Right atrium auricular region (tissue), 2 donors: Measurements from ENCODE around the gene TAF11L3. TPM values are rescaled to one million over a fixed set of nuclear protein-coding genes. Genes with fewer than 3 reads are reported as not detected.
"Not testable (repeated sequence)": the region's sequence is repeated elsewhere in the genome, so short reads cannot be mapped to it uniquely, and the experiment has no call there.

Experiments used
- DNase-seq: peaks from one replicate; pipeline ENCODE4 v3.0.0-alpha.2; 2019; ENCODE audit warnings: low spot score
- H3K27ac ChIP-seq, 2 donors: fragments of 200-600 bp; sonication (generic); 1 replicate in 1 of 2; 2 replicates in 1 of 2; pipeline ENCODE4 v1.5.1; 2016 to 2019
- H3K27me3 ChIP-seq, 2 donors: fragments of 200-600 bp; sonication (generic); one replicate each; pipeline versions ENCODE4 v1.5.1 to v1.6.0; 2017 to 2019
- H3K36me3 ChIP-seq: fragments of 200-600 bp; sonication (generic); one replicate; pipeline ENCODE4 v1.5.1; 2016
- H3K4me1 ChIP-seq, 2 donors: fragments of 200-600 bp; sonication (generic); one replicate each; pipeline versions ENCODE4 v1.5.1 to v1.6.0; 2017 to 2019
- H3K4me3 ChIP-seq, 2 donors: fragments of 200-600 bp; sonication (generic); 1 replicate in 1 of 2; 2 replicates in 1 of 2; pipeline ENCODE4 v1.5.1; 2017 to 2019; ENCODE audit warnings: mild to moderate bottlenecking in 1 of 2, moderate library complexity in 1 of 2
- H3K9me3 ChIP-seq, 2 donors: fragments of 200-600 bp; sonication (generic); one replicate each; pipeline ENCODE4 v1.5.1; 2019
- total RNA-seq, 2 donors: library from RNA; depleted of rRNA; stranded (reverse); fragments of >200 nt; gene quantifications; one replicate each; pipeline ENCODE4 v1.1.0, GENCODE V29; 2016
- TF ChIP-seq, protein P1 (sequence below), 2 donors: fragments of 200-600 bp; sonication (generic); IDR thresholded peaks; one replicate each; pipeline ENCODE4 v1.5.1; 2019; ENCODE audit warnings: antibody characterized with exemption in 2 of 2

The TAF11L3 gene
- total RNA-seq, 2 donors from 2014 or later, result not detected

DNA sequence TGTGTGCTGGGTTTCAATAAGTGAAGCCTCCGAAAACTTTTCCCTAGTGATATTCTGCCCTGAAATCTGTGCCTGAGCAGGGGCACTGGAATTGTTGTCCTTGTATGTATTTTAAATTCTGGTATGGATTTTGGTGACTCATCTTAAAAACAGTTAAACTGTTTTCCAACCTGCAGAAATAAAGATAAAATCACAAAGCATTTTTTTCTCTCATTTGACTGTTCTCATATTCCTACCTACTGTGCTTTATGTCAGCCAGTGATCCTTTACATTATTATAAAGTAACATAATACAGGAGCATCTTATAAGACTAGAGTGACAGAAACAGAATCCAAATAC lies 31.0 kb upstream of the TAF11L3 start:
- H3K27me3 ChIP-seq, result no peaks in the 10 kb centered on the region
- no peaks in the 10 kb centered on the region for H3K36me3 ChIP-seq
- H3K4me1 ChIP-seq, result no peaks in the 10 kb centered on the region
- no peak for DNase-seq
- H3K27ac ChIP-seq, result no peak overlapping the region
- no peaks in the 10 kb centered on the region for H3K9me3 ChIP-seq
- TF ChIP-seq, protein P1, sequence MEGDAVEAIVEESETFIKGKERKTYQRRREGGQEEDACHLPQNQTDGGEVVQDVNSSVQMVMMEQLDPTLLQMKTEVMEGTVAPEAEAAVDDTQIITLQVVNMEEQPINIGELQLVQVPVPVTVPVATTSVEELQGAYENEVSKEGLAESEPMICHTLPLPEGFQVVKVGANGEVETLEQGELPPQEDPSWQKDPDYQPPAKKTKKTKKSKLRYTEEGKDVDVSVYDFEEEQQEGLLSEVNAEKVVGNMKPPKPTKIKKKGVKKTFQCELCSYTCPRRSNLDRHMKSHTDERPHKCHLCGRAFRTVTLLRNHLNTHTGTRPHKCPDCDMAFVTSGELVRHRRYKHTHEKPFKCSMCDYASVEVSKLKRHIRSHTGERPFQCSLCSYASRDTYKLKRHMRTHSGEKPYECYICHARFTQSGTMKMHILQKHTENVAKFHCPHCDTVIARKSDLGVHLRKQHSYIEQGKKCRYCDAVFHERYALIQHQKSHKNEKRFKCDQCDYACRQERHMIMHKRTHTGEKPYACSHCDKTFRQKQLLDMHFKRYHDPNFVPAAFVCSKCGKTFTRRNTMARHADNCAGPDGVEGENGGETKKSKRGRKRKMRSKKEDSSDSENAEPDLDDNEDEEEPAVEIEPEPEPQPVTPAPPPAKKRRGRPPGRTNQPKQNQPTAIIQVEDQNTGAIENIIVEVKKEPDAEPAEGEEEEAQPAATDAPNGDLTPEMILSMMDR (IDR thresholded peaks at IDR 0.05), result no peak
- H3K4me3 ChIP-seq, result no peak overlapping the region

DNA sequence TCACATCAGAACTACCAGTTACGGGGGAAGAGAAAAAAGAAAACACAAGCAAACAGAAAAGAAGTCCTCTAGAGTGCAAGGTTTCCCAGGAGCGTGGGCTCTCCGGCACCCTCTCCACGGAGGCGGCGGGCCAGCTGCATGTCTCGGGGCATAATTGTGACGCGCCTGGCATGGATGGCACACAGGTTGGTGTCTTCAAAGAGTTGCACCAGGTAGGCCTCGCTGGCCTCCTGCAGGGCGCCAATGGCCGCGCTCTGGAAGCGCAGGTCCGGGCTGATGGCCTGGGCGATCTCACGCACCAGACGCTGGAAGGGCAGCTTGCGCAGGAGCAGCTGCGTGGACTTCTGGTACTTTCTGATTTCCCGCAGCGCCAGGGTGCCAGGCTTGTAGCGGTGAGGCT lies 26.9 kb upstream of the TAF11L3 start:
- not testable (repeated sequence) for H3K4me3 ChIP-seq, H3K36me3 ChIP-seq, DNase-seq, H3K9me3 ChIP-seq, H3K27me3 ChIP-seq, H3K4me1 ChIP-seq, H3K27ac ChIP-seq

DNA sequence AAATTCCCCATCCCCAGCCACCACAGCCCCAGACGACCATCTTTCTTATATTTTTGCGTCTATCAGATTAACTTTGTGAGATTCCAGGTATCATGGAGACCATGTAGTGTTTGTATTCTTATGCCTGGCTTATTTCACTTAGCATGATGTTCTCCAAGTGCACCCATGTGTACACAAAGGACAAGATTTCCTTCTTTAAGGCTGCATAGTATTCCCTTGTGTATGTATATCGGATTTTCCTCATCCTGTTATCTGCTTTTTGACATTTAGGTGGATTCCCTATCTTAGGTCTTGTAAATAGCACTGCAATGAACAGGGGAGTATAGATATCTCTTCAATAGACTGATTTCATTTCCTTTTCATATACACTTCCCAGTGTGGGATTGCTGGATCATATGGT lies 25.4 kb upstream of the TAF11L3 start:
- Histone ChIP-seq H3K27ac (no peak overlapping the region), H3K27me3 (no peaks in the 10 kb centered on the region), H3K4me3 (no peak overlapping the region), H3K36me3 (no peaks in the 10 kb centered on the region), H3K9me3 (peaks cover 0 to 5% of the 10 kb centered on the region in 2 donors), H3K4me1 (no peaks in the 10 kb centered on the region)
- TF ChIP-seq, protein P1 (IDR thresholded peaks at IDR 0.05), result no peak
- no peak for DNase-seq

DNA sequence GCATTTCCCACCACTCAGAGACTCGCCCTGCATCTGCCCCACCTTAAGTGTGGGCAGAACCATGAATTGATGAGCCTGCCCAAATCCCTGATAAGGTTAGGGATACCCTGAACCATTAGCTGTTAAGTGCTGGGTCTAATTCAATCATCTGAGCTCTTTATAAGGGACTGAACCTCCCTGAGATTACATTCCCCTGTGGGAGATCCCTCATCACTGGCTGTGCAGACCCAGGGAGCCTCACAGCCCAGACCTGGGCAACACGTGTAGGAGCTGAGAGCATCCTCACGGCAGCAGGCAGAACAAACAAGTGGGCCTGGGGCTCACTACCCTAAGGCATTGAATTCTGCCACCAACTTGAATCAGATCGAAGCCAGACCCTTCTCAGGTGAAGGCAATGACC lies 20.7 kb upstream of the TAF11L3 start:
- TF ChIP-seq, protein P1 (IDR thresholded peaks at IDR 0.05), result no peak
- peaks cover 0 to 5% of the 10 kb centered on the region in 2 donors for H3K9me3 ChIP-seq
- no peak overlapping the region for H3K27ac ChIP-seq
- DNase-seq, result no peak
- H3K36me3 ChIP-seq, result no peaks in the 10 kb centered on the region
- no peak overlapping the region for H3K4me3 ChIP-seq
- H3K4me1 ChIP-seq, result no peaks in the 10 kb centered on the region
- no peaks in the 10 kb centered on the region for H3K27me3 ChIP-seq

DNA sequence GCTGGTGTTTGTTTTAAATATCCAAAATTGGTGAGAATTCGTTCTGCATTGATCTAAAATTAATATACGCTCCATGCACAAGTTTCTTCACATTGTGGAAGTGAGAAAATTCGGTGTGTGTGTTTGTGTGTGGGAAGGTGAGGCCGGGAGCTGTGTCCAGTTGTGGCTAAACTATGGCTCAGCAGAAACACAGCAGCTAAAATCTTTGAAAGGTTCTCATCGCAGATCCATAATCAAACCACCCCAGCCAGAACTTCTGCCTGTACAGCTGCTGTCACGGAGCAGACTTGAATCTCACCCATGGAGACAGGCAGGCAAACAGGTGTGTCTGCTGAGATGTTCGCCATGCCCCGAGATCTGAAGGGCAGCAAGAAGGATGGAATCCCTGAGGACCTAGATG lies 20.2 kb upstream of the TAF11L3 start, which contains the start of gene TAF11L2:
TAF11L2 (plus strand) TSS at position 301 of the 400 bp plus-strand sequence.
- H3K9me3 ChIP-seq, H3K4me3 ChIP-seq, H3K4me1 ChIP-seq, H3K36me3 ChIP-seq, H3K27ac ChIP-seq, H3K27me3 ChIP-seq, DNase-seq: not testable (repeated sequence)

DNA sequence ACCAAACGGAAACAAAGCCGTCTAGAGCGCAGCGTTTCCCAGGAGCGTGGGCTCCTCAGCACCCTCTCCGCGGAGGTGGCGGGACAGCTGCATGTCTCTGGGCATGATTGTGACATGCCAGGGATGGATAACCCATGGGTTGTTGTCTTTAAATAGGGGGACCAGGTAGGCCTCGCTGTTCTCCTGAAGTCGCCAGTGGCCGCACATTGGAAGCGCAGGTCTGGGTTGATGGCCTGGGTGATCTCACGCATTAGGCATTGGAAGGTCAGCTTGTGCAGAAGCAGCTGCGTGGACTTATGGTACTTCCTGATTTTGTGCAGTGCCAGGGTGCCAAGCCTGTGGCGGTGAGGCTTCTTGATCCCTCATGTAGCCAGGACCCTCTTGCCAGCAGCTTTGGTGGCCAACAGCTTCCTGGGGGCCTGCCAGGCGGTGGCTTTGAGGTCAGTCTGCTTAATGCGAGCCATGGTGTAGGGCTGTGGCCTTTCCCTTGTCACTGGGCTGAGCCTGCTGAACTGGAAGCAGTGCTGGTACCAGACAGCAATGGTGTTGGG lies 6.3 kb upstream of the TAF11L3 start:
- H3K9me3 ChIP-seq, result no peaks in the 10 kb centered on the region
- no peaks in the 10 kb centered on the region for H3K36me3 ChIP-seq
- H3K4me1 ChIP-seq, result no peaks in the 10 kb centered on the region

DNA sequence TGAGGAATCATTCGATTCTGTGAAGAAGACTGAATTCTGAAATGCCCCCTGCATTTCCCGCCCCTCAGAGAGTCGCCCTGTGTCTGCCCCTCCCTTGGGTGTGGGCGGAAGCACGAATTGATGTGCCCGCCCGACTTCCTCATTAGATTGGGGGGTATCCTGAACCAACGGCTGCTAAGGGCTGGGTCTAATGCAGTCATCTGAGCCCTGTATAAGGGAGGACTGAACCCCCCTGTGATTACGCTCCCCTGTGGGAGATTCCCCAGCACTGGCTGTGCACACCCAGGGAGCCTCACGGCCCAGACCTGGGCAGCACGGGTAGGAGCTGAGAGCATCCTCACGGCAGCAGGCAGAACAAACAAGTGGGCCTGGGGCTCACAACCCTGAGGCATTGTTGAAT lies 641 bp upstream of the TAF11L3 start:
- not testable (repeated sequence) for H3K27me3 ChIP-seq, DNase-seq, H3K4me3 ChIP-seq, H3K36me3 ChIP-seq, H3K27ac ChIP-seq, H3K9me3 ChIP-seq, H3K4me1 ChIP-seq

More for the DNA sequence above, 6.3 kb upstream of the TAF11L3 start:
- TF ChIP-seq, protein P1 (IDR thresholded peaks at IDR 0.05), result no peak
- Histone ChIP-seq H3K4me3 (no peak overlapping the region), H3K27me3 (no peaks in the 10 kb centered on the region), H3K27ac (no peak overlapping the region)
- DNase-seq, result no peak

DNA sequence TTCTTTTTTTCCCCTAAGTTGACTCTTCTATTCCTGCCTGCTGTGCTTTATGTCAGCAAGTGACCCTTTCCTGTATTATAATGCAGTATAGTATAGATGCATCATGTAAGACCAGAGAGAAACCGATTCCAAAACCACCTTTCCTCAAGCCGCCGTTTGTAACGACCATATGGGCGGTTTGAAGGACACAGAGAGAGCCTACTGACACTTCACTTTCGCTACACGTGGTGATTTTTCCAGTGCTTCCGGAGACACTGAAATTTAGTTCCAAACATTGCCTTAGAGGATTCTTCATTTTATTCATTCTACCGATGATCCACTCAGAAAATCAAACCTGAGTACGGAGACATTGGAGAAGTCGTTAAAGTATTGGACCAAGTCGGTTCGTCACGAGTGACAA lies 1.3 kb downstream of the TAF11L3 start:
- H3K9me3 ChIP-seq, H3K36me3 ChIP-seq, DNase-seq, H3K27ac ChIP-seq, H3K4me3 ChIP-seq, H3K27me3 ChIP-seq, H3K4me1 ChIP-seq: not testable (repeated sequence)

DNA sequence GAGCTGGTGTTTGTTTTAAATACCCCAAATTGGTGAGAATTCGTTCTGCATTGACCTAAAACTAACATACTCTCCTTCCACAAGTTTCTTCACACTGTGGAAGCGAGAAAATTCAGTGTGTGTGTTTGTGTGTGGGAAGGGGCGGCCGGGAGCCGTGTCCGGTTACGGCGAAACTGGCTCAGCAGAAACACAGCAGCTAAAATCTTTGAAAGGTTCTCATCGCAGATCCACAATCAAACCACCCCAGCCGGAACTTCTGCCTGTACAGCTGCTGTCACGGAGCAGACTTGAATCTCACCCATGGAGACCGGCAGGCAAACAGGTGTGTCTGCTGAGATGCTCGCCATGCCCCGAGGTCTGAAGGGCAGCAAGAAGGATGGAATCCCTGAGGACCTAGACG lies 3.3 kb downstream of the TAF11L3 start, which contains the start of gene TAF11L4:
TAF11L4 (plus strand) TSS at position 301 of the 400 bp plus-strand sequence.
- not testable (repeated sequence) for H3K36me3 ChIP-seq, H3K9me3 ChIP-seq, DNase-seq, H3K4me3 ChIP-seq, H3K27ac ChIP-seq, H3K27me3 ChIP-seq, H3K4me1 ChIP-seq

DNA sequence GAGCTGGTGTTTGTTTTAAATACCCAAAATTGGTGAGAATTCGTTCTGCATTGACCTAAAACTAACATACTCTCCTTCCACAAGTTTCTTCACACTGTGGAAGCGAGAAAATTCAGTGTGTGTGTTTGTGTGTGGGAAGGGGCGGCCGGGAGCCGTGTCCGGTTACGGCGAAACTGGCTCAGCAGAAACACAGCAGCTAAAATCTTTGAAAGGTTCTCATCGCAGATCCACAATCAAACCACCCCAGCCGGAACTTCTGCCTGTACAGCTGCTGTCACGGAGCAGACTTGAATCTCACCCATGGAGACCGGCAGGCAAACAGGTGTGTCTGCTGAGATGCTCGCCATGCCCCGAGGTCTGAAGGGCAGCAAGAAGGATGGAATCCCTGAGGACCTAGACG lies 6.8 kb downstream of the TAF11L3 start, which contains the start of gene TAF11L5:
TAF11L5 (plus strand) TSS at position 301 of the 400 bp plus-strand sequence.
- H3K9me3 ChIP-seq, H3K36me3 ChIP-seq, DNase-seq, H3K27ac ChIP-seq, H3K4me1 ChIP-seq, H3K4me3 ChIP-seq, H3K27me3 ChIP-seq: not testable (repeated sequence)

DNA sequence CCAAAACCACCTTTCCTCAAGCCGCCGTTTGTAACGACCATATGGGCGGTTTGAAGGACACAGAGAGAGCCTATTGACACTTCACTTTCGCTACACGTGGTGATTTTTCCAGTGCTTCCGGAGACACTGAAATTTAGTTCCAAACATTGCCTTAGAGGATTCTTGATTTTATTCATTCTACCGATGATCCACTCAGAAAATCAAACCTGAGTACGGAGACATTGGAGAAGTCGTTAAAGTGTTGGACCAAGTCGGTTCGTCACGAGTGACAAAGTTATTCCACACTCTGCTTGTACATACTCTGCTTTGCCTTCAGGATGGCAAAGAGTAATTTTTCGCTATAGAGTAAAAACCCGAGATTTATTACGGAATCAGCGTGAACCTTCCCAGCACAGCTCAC lies 8.3 kb downstream of the TAF11L3 start:
- DNase-seq, result peak; percentile 72
- not testable (repeated sequence) for H3K4me1 ChIP-seq, H3K36me3 ChIP-seq, H3K27ac ChIP-seq, H3K27me3 ChIP-seq, H3K9me3 ChIP-seq, H3K4me3 ChIP-seq
